ENCODE results near the gene SETD7.

The SETD7 gene

DNA sequence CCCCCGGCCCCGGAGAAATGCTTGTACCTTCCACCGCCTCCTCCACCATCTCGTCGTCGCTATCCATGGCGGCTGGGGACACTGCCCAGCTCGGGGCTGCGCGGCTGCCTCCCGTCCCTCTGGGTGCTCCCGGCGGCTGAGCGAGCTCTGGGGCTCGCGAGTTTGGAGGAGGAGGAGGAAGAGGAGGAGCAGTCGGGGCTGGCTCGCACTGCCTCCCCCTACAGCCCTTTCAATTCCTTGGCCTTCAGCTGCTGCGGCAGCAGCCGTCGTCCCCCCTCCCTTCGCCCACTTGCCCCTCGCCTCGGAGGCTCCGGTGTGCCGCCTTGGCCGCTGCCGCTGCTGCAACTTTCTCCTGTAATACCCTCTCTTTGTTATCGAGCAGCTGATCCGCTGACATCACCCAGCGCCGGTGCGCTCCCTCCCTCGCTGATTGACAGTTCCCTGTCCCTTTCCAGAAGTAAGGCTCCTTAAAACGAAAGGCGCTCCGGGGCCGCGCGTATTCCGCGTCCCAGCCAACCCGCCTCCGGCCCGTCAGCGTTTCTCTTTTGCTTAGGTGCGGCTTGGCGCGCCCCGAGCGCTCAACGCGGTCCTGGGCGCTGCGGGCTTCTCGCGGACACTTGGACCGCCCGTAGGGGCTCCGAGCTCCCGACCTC lies at the start of gene SETD7:
TSS of gene SETD7 (minus strand) at position 149 of the 653 bp plus-strand sequence. CDS start at position 67, 82 bp downstream.
- POLR2A ChIA-PET = interaction anchor here (0.6 to 1.2 kb wide), 5 partner anchors 20 to 542 kb away, joined by 3 to 5 read pairs (median 3); no protein-coding TSS in a partner anchor
- no peak for TF ChIP-seq CTCF (IDR thresholded peaks at IDR 0.05; ENCODE audit: insufficient read depth, low read length, missing control alignments)
- no peak for DNase-seq (ENCODE audit: low read depth, low spot score)
- CTCF ChIA-PET = interaction anchor here (1.1 to 3.0 kb wide), 6 partner anchors 10 to 59 kb away, joined by 3 to 14 read pairs (median 4); no protein-coding TSS in a partner anchor
- H3K4me3 ChIP-seq (ENCODE audit: low read depth, low read length) = peak within 1 kb of the TSS; percentile 90

GRCh38 chr4:139605516-139605915 lies 49.5 kb upstream of the SETD7 start:
- no peak for DNase-seq (ENCODE audit: low read depth, low spot score)
- H3K4me3 ChIP-seq (ENCODE audit: low read depth, low read length) = no peak overlapping the region
- ChIA-PET CTCF (interaction anchor here (0.9 to 13.4 kb wide), 12 partner anchors 9 to 1004 kb away, joined by 3 to 554 read pairs (median 38); no protein-coding TSS in a partner anchor), POLR2A (no interaction called here)
- no peak for TF ChIP-seq CTCF (IDR thresholded peaks at IDR 0.05; ENCODE audit: insufficient read depth, low read length, missing control alignments)

DNA sequence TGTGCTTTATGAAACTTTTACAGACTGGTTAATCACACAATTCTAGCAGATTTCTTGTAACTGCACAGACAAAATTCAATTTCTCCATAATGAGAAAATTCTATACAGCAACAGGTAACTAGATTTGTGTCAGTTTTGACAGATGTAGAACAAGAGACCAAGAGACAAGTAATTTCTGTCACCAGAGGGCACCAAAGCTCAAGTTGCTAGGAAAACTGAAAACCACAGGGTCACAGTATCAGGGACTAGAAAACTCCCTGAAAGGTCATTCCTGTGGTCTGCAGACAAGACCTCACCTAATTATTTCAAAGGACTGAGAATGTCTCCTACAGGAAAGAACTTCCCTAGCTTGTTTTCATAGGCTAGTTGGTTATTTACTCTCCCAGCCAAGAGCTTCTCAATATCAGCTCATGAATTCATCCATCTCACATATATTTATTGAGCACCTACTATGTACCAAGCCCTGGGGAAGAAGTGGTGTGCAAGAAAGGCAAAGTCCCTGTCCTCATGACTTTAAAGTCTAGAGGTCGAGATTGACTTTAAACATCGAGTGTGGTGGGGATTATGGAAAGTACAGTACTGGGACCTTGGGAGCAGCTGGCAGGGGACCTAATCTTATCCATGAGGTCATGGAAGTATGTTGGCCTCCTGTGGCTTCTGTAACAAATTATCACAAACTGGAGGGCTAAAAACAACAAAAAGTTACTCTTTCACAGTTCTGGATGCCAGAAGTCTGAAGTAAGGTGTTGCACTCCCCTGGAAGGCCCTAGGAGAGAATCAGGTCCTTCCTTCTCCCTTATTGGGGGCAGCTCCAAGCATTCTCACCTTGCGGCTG lies 47.8 kb upstream of the SETD7 start:
- no peak overlapping the region for H3K4me3 ChIP-seq (ENCODE audit: low read depth, low read length)
- ChIA-PET POLR2A (no interaction called here), CTCF (interaction anchor here (0.7 to 13.4 kb wide), 27 partner anchors 9 to 1249 kb away, joined by 3 to 554 read pairs (median 6); partner anchors contain the start of gene SETD7)
- no peak for DNase-seq (ENCODE audit: low read depth, low spot score)
- peak; percentile 38 for TF ChIP-seq CTCF (IDR thresholded peaks at IDR 0.05; ENCODE audit: insufficient read depth, low read length, missing control alignments)

GRCh38 chr4:139602776-139603360 lies 46.8 kb upstream of the SETD7 start:
- DNase-seq (ENCODE audit: low read depth, low spot score) = no peak
- CTCF ChIA-PET = interaction anchor here (0.7 to 13.4 kb wide), 28 partner anchors 10 to 1250 kb away, joined by 3 to 554 read pairs (median 6); partner anchors contain the start of gene SETD7
- no peak overlapping the region for H3K4me3 ChIP-seq (ENCODE audit: low read depth, low read length)
- POLR2A ChIA-PET = no interaction called here
- no peak for TF ChIP-seq CTCF (IDR thresholded peaks at IDR 0.05; ENCODE audit: insufficient read depth, low read length, missing control alignments)

GRCh38 chr4:139600662-139601061 lies 44.6 kb upstream of the SETD7 start:
- H3K4me3 ChIP-seq (ENCODE audit: low read depth, low read length) = no peak overlapping the region
- DNase-seq (ENCODE audit: low read depth, low spot score) = no peak
- ChIA-PET CTCF (interaction anchor here (1.5 to 13.4 kb wide), 3 partner anchors 9 to 53 kb away, joined by 4 to 554 read pairs (median 42); no protein-coding TSS in a partner anchor), POLR2A (no interaction called here)
- TF ChIP-seq CTCF (IDR thresholded peaks at IDR 0.05; ENCODE audit: insufficient read depth, low read length, missing control alignments) = no peak
